Esophagus squamous epithelium (tissue), 4 donors: Measurements from ENCODE around the gene CDKN2B.

ENCODE experiments used
- CTCF ChIP-seq, 6 experiments: fragments of 450-650 bp in 4 of 6; fragments of 200-600 bp in 2 of 6; sonication (generic) in 2 of 6; IDR thresholded peaks; one replicate each; pipeline ENCODE4 v1.5.1; 2016 to 2019; ENCODE audit warnings: antibody characterized with exemption in 6 of 6, mild to moderate bottlenecking in 4 of 6, moderate library complexity in 4 of 6
- POLR2A ChIP-seq, 4 donors: fragments of 450-650 bp; IDR thresholded peaks; one replicate each; pipeline ENCODE4 v1.6.1; 2017; ENCODE audit warnings: antibody characterized with exemption in 4 of 4, mild to moderate bottlenecking in 4 of 4, moderate library complexity in 3 of 4

- TF ChIP-seq CTCF (IDR thresholded peaks at IDR 0.05) (no peak), POLR2A (IDR thresholded peaks at IDR 0.05) (no peak)
Observed at GRCh38 chr9:21967169-21967568, 41.9 kb downstream of the CDKN2B start.
